K562 (cell line): ENCODE data around the gene ZNF629. TPM values are rescaled to one million over a fixed set of nuclear protein-coding genes. Genes with fewer than 3 reads are reported as not detected.

Source experiments
- ARHGAP35 ChIP-seq: fragments of 450-650 bp; IDR thresholded peaks from 2 replicates; pipeline ENCODE4 v1.6.1; 2018; ENCODE audit not compliant: partially characterized antibody
- ETS2 ChIP-seq: IDR thresholded peaks from 2 replicates; pipeline ENCODE4 v1.6.1; 2016; ENCODE audit warnings: borderline replicate concordance, missing genetic modification characterization, mild to moderate bottlenecking, moderate library complexity, missing compliant biosample characterization; ENCODE audit not compliant: poor library complexity, severe bottlenecking
- HDAC8 ChIP-seq: fragments of 450-650 bp; IDR thresholded peaks from 2 replicates; pipeline ENCODE4 v1.6.1; 2016; ENCODE audit warnings: mild to moderate bottlenecking, missing genetic modification characterization, moderate library complexity, missing compliant biosample characterization
- HIVEP1 ChIP-seq: fragments of 250-450 bp; sonication (Bioruptor Pico); IDR thresholded peaks from 2 replicates; pipeline ENCODE4 v1.4.0; 2020; ENCODE audit warnings: mild to moderate bottlenecking
- KDM2B ChIP-seq: fragments of 250-450 bp; sonication (Bioruptor Pico); IDR thresholded peaks from 2 replicates; pipeline ENCODE4 v1.8.0; 2021; ENCODE audit warnings: mild to moderate bottlenecking, moderate library complexity
- KDM5B ChIP-seq: fragments of 200-600 bp; sonication (generic); IDR thresholded peaks from 2 replicates; pipeline ENCODE4 v1.6.1; 2012; ENCODE audit warnings: low read depth, mild to moderate bottlenecking, moderate library complexity, low read length, control low read depth, inconsistent platforms; ENCODE audit not compliant: insufficient replicate concordance
- NCOA2 ChIP-seq, 2 experiments: fragments of 450-650 bp; IDR thresholded peaks; 2 replicates each; pipeline ENCODE4 v1.6.1; 2018; ENCODE audit warnings: mild to moderate bottlenecking in 2 of 2, moderate library complexity in 1 of 2; ENCODE audit not compliant: partially characterized antibody in 2 of 2
- NEUROD1 ChIP-seq: fragments of 150-350 bp; IDR thresholded peaks from 2 replicates; pipeline ENCODE4 v1.6.1; 2014; ENCODE audit warnings: borderline replicate concordance, low read length, low read depth; ENCODE audit not compliant: partially characterized antibody
- NFE2 ChIP-seq: IDR thresholded peaks from 2 replicates; pipeline ENCODE4 v1.6.1; 2014; ENCODE audit warnings: antibody characterized with exemption, low read depth
- SRSF3 ChIP-seq: fragments of 200-400 bp; formaldehyde crosslinking; IDR thresholded peaks from 2 replicates; pipeline ENCODE4 v1.6.1; 2016; ENCODE audit warnings: mild to moderate bottlenecking, low read length, moderate library complexity; ENCODE audit not compliant: insufficient read depth
- ZNF143 ChIP-seq: sonication (generic); formaldehyde crosslinking; IDR thresholded peaks from 2 replicates; pipeline ENCODE4 v1.9.0; 2022; ENCODE audit warnings: mild to moderate bottlenecking, missing genetic modification reagents
- ZNF197 ChIP-seq: fragments of 200-800 bp; sonication (Bioruptor generic); IDR thresholded peaks from 2 replicates; pipeline ENCODE4 v1.6.1; 2016; ENCODE audit warnings: low read depth, missing genetic modification characterization, missing compliant biosample characterization
- ZNF57 ChIP-seq: fragments of 450-650 bp; formaldehyde crosslinking; IDR thresholded peaks from 2 replicates; pipeline ENCODE4 v1.4.0; 2020; ENCODE audit warnings: mild to moderate bottlenecking, moderate library complexity
- ZNF644 ChIP-seq: fragments of 200-800 bp; sonication (Bioruptor generic); IDR thresholded peaks from 2 replicates; pipeline ENCODE4 v1.6.1; 2016; ENCODE audit warnings: low read depth, missing genetic modification characterization, missing compliant biosample characterization
- ZSCAN29 ChIP-seq: fragments of 450-650 bp; IDR thresholded peaks from 2 replicates; pipeline ENCODE4 v1.6.1; 2017
- polyA plus RNA-seq, 8 experiments: library from polyadenylated mRNA; depleted of rRNA in 4 of 8; stranded (reverse) in 5 of 8; unstranded in 3 of 8; fragments of >200 nt; fragmentation: Nextera tagmentation in 2 of 8; fragmentation: Illumina TruSeq in 1 of 8; extraction: Ambion mirVana in 2 of 8; extraction: Trizol in 1 of 8; gene quantifications; 2 replicates each; pipeline versions ENCODE4 v1.2.1 to v1.2.3, GENCODE V29; 2011 to 2014; ENCODE audit warnings: inconsistent platforms in 1 of 8, missing spikeins in 1 of 8
- total RNA-seq, 7 experiments: library from RNA; depleted of rRNA in 6 of 7; stranded (reverse); fragments of >200 nt in 6 of 7; fragmentation: Illumina TruSeq in 2 of 7; extraction: Trizol in 2 of 7; gene quantifications; 2 replicates each; pipeline versions ENCODE4 v1.2.1 to v1.2.3, GENCODE V29; 2011 to 2021; ENCODE audit warnings: low replicate concordance in 1 of 7
- TF ChIP-seq, protein P1 (sequence below): sonication (generic); formaldehyde crosslinking; IDR thresholded peaks from 2 replicates; pipeline ENCODE4 v1.8.0; 2022; ENCODE audit warnings: missing genetic modification reagents, mild to moderate bottlenecking, moderate library complexity, borderline replicate concordance
- TF ChIP-seq, protein P2 (sequence below): sonication (generic); formaldehyde crosslinking; IDR thresholded peaks from 2 replicates; pipeline ENCODE4 v1.8.0; 2022; ENCODE audit warnings: mild to moderate bottlenecking, missing genetic modification reagents
- TF ChIP-seq, protein P3 (sequence below), 2 experiments: fragments of 450-650 bp in 1 of 2; sonication (generic) in 1 of 2; formaldehyde crosslinking; conservative IDR thresholded peaks; 2 replicates each; pipeline versions ENCODE4 v1.4.0 to v1.8.1; 2020 to 2022; ENCODE audit warnings: mild to moderate bottlenecking in 1 of 2, missing genetic modification reagents in 1 of 2
- TF ChIP-seq, protein P4 (sequence below): sonication (generic); formaldehyde crosslinking; IDR thresholded peaks from 2 replicates; pipeline ENCODE4 v1.8.0; 2023; ENCODE audit warnings: mild to moderate bottlenecking, missing genetic modification reagents

ZNF629 gene
- total and polyA plus RNA-seq, 9 of the 15 experiments (the other 6 are each of a cell fraction or from before 2014, with no cell fraction given): 0.44 to 18.8 (median 7.4) TPM

DNA sequence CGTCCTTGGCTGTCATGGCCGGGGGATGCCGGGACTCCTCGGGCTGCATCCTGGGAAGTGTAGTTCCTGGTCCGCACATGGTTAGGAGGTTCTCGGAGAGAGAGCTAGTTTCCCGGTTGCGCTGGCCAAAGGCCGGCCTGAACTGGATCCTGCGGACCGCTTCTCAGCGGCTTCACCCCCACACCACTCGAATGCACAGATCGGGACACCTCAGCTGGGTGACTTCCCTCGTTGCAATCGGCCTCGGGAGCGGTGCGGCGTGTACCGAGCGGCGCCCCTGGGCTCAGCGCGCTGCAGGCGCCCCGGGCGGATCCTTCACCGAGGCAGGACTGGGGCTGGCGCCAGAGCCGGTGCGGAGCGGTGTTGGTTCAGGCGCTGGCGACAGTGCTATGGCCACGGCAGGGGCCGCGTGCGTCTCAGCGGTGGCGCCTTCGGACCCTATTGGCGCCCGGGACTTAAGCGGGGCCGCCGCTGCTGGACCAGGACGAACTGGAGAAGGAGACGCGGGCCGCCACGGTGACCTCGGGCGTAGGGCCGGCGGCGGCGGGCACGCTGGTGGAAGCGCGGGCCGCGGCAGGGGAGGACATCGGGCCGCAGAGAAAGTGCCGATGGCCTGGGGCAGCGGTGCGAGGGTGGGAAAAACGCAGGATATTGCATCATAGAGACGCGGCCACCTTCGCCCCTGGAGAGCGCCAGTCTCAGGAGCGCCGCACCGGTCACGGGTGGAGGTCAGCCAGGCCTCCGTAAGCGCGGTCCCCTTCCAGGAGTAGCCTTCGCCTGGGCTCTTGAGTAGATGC is 11.4 kb downstream of the ZNF629 start (continued):
- TF ChIP-seq, protein P1, sequence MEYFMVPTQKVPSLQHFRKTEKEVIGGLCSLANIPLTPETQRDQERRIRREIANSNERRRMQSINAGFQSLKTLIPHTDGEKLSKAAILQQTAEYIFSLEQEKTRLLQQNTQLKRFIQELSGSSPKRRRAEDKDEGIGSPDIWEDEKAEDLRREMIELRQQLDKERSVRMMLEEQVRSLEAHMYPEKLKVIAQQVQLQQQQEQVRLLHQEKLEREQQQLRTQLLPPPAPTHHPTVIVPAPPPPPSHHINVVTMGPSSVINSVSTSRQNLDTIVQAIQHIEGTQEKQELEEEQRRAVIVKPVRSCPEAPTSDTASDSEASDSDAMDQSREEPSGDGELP (CRISPR knock-in tag): peak; percentile 80
- TF ChIP-seq ZSCAN29 (no peak), HDAC8 (no peak), NEUROD1 (peak; percentile 34), ARHGAP35 (peak; percentile 35), KDM2B (CRISPR knock-in tag) (no peak), ZNF143 (CRISPR knock-in tag) (peak; percentile 95), HIVEP1 (CRISPR knock-in tag) (0 out of 2 replicates have a peak, but pooled peaks have one; percentile 23), NCOA2 (IDR thresholded peaks at IDR 0.05; ENCODE audit: partially characterized antibody in 2 of 2) (no peak), ZNF197 (CRISPR knock-in tag) (peak; percentile 80; the same call in 1 of the 2 replicates), KDM5B (peak; percentile 86), SRSF3 (0 out of 2 replicates have a peak, but pooled peaks have one; percentile 15), ZNF644 (peak; percentile 77; the same call in 1 of the 2 replicates), ETS2 (tag) (peak; percentile 13), NFE2 (peak; percentile 14; the same call in 1 of the 2 replicates), ZNF57 (CRISPR knock-in tag) (peak; percentile 60; the same call in 1 of the 2 replicates)
- TF ChIP-seq, protein P2, sequence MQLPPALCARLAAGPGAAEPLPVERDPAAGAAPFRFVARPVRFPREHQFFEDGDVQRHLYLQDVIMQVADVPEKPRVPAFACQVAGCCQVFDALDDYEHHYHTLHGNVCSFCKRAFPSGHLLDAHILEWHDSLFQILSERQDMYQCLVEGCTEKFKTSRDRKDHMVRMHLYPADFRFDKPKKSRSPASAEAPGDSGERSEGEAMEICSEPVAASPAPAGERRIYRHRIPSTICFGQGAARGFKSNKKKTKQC: peak; percentile 72; the same call in 1 of the 2 replicates
- TF ChIP-seq, protein P3, sequence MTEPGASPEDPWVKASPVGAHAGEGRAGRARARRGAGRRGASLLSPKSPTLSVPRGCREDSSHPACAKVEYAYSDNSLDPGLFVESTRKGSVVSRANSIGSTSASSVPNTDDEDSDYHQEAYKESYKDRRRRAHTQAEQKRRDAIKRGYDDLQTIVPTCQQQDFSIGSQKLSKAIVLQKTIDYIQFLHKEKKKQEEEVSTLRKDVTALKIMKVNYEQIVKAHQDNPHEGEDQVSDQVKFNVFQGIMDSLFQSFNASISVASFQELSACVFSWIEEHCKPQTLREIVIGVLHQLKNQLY (CRISPR knock-in tag; conservative IDR thresholded peaks at IDR 0.05): no peak; a peak in 1 of 4 replicates
- TF ChIP-seq, protein P4, sequence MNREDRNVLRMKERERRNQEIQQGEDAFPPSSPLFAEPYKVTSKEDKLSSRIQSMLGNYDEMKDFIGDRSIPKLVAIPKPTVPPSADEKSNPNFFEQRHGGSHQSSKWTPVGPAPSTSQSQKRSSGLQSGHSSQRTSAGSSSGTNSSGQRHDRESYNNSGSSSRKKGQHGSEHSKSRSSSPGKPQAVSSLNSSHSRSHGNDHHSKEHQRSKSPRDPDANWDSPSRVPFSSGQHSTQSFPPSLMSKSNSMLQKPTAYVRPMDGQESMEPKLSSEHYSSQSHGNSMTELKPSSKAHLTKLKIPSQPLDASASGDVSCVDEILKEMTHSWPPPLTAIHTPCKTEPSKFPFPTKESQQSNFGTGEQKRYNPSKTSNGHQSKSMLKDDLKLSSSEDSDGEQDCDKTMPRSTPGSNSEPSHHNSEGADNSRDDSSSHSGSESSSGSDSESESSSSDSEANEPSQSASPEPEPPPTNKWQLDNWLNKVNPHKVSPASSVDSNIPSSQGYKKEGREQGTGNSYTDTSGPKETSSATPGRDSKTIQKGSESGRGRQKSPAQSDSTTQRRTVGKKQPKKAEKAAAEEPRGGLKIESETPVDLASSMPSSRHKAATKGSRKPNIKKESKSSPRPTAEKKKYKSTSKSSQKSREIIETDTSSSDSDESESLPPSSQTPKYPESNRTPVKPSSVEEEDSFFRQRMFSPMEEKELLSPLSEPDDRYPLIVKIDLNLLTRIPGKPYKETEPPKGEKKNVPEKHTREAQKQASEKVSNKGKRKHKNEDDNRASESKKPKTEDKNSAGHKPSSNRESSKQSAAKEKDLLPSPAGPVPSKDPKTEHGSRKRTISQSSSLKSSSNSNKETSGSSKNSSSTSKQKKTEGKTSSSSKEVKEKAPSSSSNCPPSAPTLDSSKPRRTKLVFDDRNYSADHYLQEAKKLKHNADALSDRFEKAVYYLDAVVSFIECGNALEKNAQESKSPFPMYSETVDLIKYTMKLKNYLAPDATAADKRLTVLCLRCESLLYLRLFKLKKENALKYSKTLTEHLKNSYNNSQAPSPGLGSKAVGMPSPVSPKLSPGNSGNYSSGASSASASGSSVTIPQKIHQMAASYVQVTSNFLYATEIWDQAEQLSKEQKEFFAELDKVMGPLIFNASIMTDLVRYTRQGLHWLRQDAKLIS (CRISPR knock-in tag): peak; percentile 82; the same call in 1 of the 2 replicates
